NAMALWA (cell line): ENCODE measurements around the gene PSMA3.

Experiments used
- DNase-seq: peaks from one replicate; pipeline ENCODE4 v3.0.0-alpha.2; 2015; ENCODE audit warnings: low spot score

PSMA3 gene

GRCh38 chr14:58299401-58300330 is 55.0 kb downstream of the PSMA3 start:
- DNase-seq: peak; percentile 26

GRCh38 chr14:58301416-58301815 is 56.8 kb downstream of the PSMA3 start:
- DNase-seq: no peak

GRCh38 chr14:58305730-58306129 is 61.1 kb downstream of the PSMA3 start:
- no peak for DNase-seq

GRCh38 chr14:58307597-58308316 is 63.1 kb downstream of the PSMA3 start:
- DNase-seq: no peak

- DNase-seq: no peak
Observed at GRCh38 chr14:58309086-58309485, 64.4 kb downstream of the PSMA3 start.

GRCh38 chr14:58313699-58314098 is 69.1 kb downstream of the PSMA3 start:
- no peak for DNase-seq

GRCh38 chr14:58315606-58316005 is 71.0 kb downstream of the PSMA3 start:
- no peak for DNase-seq
